ENCODE results near the gene TBC1D14.

GRCh38 chr4:6992728-6993677 is 83.4 kb downstream of the TBC1D14 start:
- TF ChIP-seq CTCF (IDR thresholded peaks at IDR 0.05) (no peak), POLR2A (IDR thresholded peaks at IDR 0.05) (no peak)
